Gastrocnemius medialis (tissue), 4 donors: ENCODE measurements around the gene ZCWPW1. TPM values are rescaled to one million over a fixed set of nuclear protein-coding genes. Genes with fewer than 3 reads are reported as not detected.
A peak's percentile ranks its signal among the peaks of the same experiment; 100 is the strongest.
"Not testable (repeated sequence)": the region's sequence is repeated elsewhere in the genome, so short reads cannot be mapped to it uniquely, and the experiment has no call there.

Source experiments
- ATAC-seq, 2 donors: fragments of 150-250 bp; one replicate each; pipeline ENCODE4 v1.9.1; 2016
- DNase-seq, 2 donors: peaks; one replicate each; pipeline ENCODE4 v3.0.0-alpha.2; 2019
- H3K27ac ChIP-seq, 4 donors: fragments of 200-600 bp; sonication (generic); 1 replicate in 1 of 4; 2 replicates in 3 of 4; pipeline ENCODE4 v1.5.1; 2016 to 2018; ENCODE audit warnings: mild to moderate bottlenecking in 2 of 4, moderate library complexity in 1 of 4
- H3K27me3 ChIP-seq, 3 donors: fragments of 200-600 bp; sonication (generic) in 2 of 3; 1 replicate in 1 of 3; 2 replicates in 2 of 3; pipeline versions ENCODE4 v1.5.1 to v1.6.0; 2016 to 2019; ENCODE audit warnings: mild to moderate bottlenecking in 1 of 3, moderate library complexity in 1 of 3
- H3K36me3 ChIP-seq, 2 donors: fragments of 200-600 bp; sonication (generic) in 1 of 2; one replicate each; pipeline ENCODE4 v1.5.1; 2017 to 2018
- H3K4me1 ChIP-seq, 2 donors: fragments of 200-600 bp; sonication (generic) in 1 of 2; one replicate each; pipeline ENCODE4 v1.5.1; 2016 to 2017; ENCODE audit warnings: mild to moderate bottlenecking in 2 of 2
- H3K4me3 ChIP-seq, 4 donors: fragments of 200-600 bp; sonication (generic) in 3 of 4; 1 replicate in 1 of 4; 2 replicates in 3 of 4; pipeline ENCODE4 v1.5.1; 2016 to 2019; ENCODE audit warnings: mild to moderate bottlenecking in 2 of 4
- H3K9me3 ChIP-seq, 3 donors: fragments of 200-600 bp; sonication (generic) in 2 of 3; 1 replicate in 1 of 3; 2 replicates in 2 of 3; pipeline ENCODE4 v1.5.1; 2016 to 2019
- POLR2A ChIP-seq, 2 donors: fragments of 450-650 bp; IDR thresholded peaks; one replicate each; pipeline ENCODE4 v1.6.1; 2017; ENCODE audit warnings: antibody characterized with exemption in 2 of 2, mild to moderate bottlenecking in 2 of 2, moderate library complexity in 2 of 2
- in situ Hi-C, 4 donors: fragments of 200-750 bp; cut with MboI; loops; one replicate each; pipeline versions ENCODE4 v1.15.0 to v1.8.0; 2017; ENCODE audit warnings: low sequenced_read_pairs in 4 of 4
- intact Hi-C: fragments of 100-400 bp; cut with DNase I; formaldehyde crosslinking; loops from one replicate; pipeline ENCODE4 v1.15.1; 2023; ENCODE audit warnings: low total_unique reads
- total RNA-seq, 4 donors: library from RNA; depleted of rRNA; stranded (reverse); fragments of >200 nt; gene quantifications; one replicate each; pipeline versions ENCODE4 v1.1.0 to v1.2.3, GENCODE V29; 2016
- TF ChIP-seq, protein P1 (sequence below), 5 experiments: fragments of 450-650 bp in 3 of 5; fragments of 200-600 bp in 2 of 5; sonication (generic) in 2 of 5; IDR thresholded peaks in 4 of 5; conservative IDR thresholded peaks in 1 of 5; 1 replicate in 4 of 5; 2 replicates in 1 of 5; pipeline ENCODE4 v1.5.1; 2016 to 2019; ENCODE audit warnings: antibody characterized with exemption in 5 of 5, mild to moderate bottlenecking in 3 of 5, moderate library complexity in 3 of 5

The ZCWPW1 gene
- total RNA-seq, 4 donors from 2014 or later = 1.6 to 8.5 (median 2.7) TPM

- H3K4me1 ChIP-seq = peaks cover 0 to 4% of the 10 kb centered on the region in 2 donors
- no peaks in the 10 kb centered on the region for H3K9me3 ChIP-seq
- intact Hi-C loops (no loop called here), in situ Hi-C loops (loop anchor here in 1 of 4 donors (25.0 kb wide), 1 partner anchor 413 kb away; the partner anchor contains the start of genes SLC12A9 and TRIP6)
- ATAC-seq (no peak), DNase-seq (no peak)
- no peaks in the 10 kb centered on the region for H3K27me3 ChIP-seq
- peak overlapping the region; percentile 88 to 94 (median 92) for H3K27ac ChIP-seq
- no peaks in the 10 kb centered on the region for H3K36me3 ChIP-seq
- TF ChIP-seq, protein P1, sequence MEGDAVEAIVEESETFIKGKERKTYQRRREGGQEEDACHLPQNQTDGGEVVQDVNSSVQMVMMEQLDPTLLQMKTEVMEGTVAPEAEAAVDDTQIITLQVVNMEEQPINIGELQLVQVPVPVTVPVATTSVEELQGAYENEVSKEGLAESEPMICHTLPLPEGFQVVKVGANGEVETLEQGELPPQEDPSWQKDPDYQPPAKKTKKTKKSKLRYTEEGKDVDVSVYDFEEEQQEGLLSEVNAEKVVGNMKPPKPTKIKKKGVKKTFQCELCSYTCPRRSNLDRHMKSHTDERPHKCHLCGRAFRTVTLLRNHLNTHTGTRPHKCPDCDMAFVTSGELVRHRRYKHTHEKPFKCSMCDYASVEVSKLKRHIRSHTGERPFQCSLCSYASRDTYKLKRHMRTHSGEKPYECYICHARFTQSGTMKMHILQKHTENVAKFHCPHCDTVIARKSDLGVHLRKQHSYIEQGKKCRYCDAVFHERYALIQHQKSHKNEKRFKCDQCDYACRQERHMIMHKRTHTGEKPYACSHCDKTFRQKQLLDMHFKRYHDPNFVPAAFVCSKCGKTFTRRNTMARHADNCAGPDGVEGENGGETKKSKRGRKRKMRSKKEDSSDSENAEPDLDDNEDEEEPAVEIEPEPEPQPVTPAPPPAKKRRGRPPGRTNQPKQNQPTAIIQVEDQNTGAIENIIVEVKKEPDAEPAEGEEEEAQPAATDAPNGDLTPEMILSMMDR (IDR thresholded peaks at IDR 0.05 in 4 of 5, conservative IDR thresholded peaks at IDR 0.05 in 1 of 5) = no peak
- no peak for TF ChIP-seq POLR2A (IDR thresholded peaks at IDR 0.05)
- H3K4me3 ChIP-seq = no peak overlapping the region
These were observed 20.8 kb upstream of the ZCWPW1 start for GRCh38 chr7:100449190-100449795.

GRCh38 chr7:100447363-100447762, 18.9 kb upstream of the ZCWPW1 start:
- H3K4me3 ChIP-seq, H3K4me1 ChIP-seq, H3K27me3 ChIP-seq, DNase-seq, H3K9me3 ChIP-seq, ATAC-seq, H3K27ac ChIP-seq, H3K36me3 ChIP-seq, intact Hi-C loops: not testable (repeated sequence)
- in situ Hi-C loops = loop anchor here in 1 of 4 donors (25.0 kb wide), 1 partner anchor 415 kb away; the partner anchor contains the start of genes SLC12A9 and TRIP6

DNA sequence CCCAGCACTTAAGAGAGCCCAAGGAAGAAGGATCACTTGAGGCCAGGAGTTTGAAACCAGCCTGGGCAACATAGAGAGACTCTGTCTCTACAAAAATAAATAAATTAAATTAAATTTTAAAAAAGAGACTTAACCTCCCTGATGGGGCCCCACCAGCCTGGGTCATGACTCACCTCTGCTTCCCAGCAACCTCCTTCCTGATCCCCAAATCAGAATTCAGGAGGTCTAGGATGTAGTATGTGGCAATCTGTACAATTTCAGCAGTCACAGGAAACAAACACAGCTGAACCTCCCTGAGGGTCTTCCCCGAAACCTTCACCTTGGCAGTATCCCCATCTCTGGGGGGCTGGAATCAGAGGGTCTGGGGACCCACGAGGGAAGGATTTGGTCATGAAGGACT, 17.5 kb upstream of the ZCWPW1 start:
- H3K27ac ChIP-seq = peak overlapping the region in 2 of 4 donors; percentile 22 to 63
- in situ Hi-C loops = loop anchor here in 1 of 4 donors (25.0 kb wide), 1 partner anchor 416 kb away; the partner anchor contains the start of genes SLC12A9 and TRIP6

DNA sequence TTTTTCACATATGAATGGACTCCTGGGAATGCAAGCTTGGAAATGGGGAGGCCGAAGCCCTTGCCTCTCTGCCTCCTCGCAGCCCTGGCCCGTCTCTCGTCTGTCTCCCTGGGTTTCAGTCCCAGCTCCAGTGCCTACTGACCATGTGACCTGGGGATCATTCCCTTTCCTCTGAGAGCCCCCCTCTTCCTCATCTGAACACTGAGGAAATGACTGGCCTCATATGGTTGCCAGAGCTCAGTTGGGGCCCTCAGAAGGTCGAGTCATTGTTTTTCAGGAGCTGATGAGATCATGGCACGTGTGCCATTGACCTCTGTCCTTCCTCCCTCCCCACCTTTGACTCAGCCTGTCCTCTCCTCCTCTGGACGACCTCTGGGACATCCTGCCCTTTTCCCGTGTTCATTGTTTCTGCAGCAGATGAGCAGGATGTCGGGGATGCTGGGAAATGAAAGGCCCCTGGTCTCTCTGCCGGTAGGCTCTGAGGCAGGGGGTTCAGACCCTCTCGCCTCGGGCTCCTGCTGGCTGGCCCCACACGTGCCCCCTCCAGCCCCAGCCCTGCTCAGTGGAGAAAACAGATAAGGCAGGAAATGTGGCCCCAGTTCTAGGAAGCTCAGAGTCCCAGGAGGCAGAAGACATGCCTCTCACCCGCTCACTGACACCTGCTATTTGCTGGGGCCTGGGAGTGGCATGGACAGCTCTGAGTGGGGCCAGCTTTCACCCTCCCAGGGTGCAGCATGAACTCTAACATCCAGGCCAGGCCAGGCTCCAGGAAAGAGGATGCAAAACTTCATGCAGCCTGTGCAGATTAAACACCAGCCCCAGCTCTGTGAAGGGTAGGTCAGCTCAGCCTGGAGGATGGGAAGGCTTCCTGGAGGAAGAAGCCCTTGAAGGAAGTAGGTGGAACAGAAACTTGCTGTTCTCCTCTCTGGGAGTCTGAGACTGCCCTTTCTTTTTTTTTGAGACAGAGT, 16.1 kb upstream of the ZCWPW1 start:
- no peaks in the 10 kb centered on the region for H3K4me1 ChIP-seq
- in situ Hi-C loops (loop anchor here in 1 of 4 donors (25.0 kb wide), 1 partner anchor 418 kb away; the partner anchor contains the start of genes SLC12A9 and TRIP6), intact Hi-C loops (no loop called here)
- no peak overlapping the region for H3K4me3 ChIP-seq
- H3K27me3 ChIP-seq = no peaks in the 10 kb centered on the region
- DNase-seq (peak in 1 of 2 donors; percentile 8), ATAC-seq (peak; percentile 63 to 71)
- H3K27ac ChIP-seq = peak overlapping the region; percentile 63 to 74 (median 65)
- no peaks in the 10 kb centered on the region for H3K9me3 ChIP-seq
- H3K36me3 ChIP-seq = no peaks in the 10 kb centered on the region
- TF ChIP-seq POLR2A (IDR thresholded peaks at IDR 0.05) = peak in 1 of 2 donors; percentile 5
- TF ChIP-seq, protein P1 (IDR thresholded peaks at IDR 0.05 in 4 of 5, conservative IDR thresholded peaks at IDR 0.05 in 1 of 5) = no peak

More for the DNA sequence above, 17.5 kb upstream of the ZCWPW1 start:
- DNase-seq = no peak
- H3K27me3 ChIP-seq = no peaks in the 10 kb centered on the region
- H3K4me3 ChIP-seq = no peak overlapping the region
- H3K36me3 ChIP-seq = no peaks in the 10 kb centered on the region
- peaks cover 0 to 3% of the 10 kb centered on the region in 2 donors for H3K4me1 ChIP-seq
- TF ChIP-seq, protein P1 (IDR thresholded peaks at IDR 0.05 in 4 of 5, conservative IDR thresholded peaks at IDR 0.05 in 1 of 5) = no peak
- TF ChIP-seq POLR2A (IDR thresholded peaks at IDR 0.05) = no peak
- no peaks in the 10 kb centered on the region for H3K9me3 ChIP-seq
- intact Hi-C loops = no loop called here
- ATAC-seq = no peak
